ENCODE measurements around the gene XRCC1.
A peak's percentile ranks its signal among the peaks of the same experiment; 100 is the strongest.
"Not testable (repeated sequence)": the region's sequence is repeated elsewhere in the genome, so short reads cannot be mapped to it uniquely, and the experiment has no call there.

Gene XRCC1

DNA sequence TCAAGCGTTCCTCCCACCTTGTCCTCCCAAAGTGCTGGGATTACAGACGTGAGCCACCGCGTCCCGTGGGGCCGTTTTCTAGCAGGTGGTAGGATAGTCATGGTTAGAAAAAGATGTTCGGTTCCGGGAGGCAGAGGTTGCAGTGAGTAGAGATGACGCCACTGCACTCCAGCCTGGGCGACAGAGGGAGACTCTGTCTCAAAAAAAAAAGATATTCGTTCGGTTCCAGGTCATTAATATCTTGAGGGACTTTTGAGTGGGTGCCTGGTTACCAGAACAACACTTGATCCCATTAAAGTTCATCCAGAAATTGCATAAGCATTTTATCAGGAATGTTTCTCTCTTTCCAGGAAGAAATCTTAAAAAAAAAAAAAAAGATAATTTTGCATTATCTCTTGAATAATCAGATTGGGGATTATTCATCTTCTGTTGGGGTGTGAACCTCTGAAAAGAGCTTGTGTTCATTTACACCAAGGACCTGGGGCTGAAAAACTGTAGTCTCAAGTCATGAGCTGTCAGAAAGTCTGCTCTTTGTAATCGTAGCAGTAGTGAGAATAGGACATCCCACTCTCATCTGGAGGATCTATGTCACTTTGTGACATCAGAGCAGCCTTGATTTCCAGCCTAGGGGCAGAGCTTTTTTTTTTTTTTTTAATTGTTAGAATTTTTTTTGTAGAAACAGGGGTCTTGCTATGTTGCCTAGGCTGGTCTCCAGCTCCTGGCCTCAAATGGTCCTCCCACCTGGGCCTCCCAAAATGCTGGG, 47.3 kb downstream of the XRCC1 start:
- Mint-ChIP-seq H3K27ac (peak overlapping the region in 1 of 2 donors; percentile 40), H3K4me1 (peaks cover 39% of the 10 kb centered on the region), H3K4me3 (peak overlapping the region; percentile 41 to 84), H3K27me3 (no peaks in the 10 kb centered on the region), H3K9me3 (no peaks in the 10 kb centered on the region)
- DNase-seq (no peak), ATAC-seq (no peak)

DNA sequence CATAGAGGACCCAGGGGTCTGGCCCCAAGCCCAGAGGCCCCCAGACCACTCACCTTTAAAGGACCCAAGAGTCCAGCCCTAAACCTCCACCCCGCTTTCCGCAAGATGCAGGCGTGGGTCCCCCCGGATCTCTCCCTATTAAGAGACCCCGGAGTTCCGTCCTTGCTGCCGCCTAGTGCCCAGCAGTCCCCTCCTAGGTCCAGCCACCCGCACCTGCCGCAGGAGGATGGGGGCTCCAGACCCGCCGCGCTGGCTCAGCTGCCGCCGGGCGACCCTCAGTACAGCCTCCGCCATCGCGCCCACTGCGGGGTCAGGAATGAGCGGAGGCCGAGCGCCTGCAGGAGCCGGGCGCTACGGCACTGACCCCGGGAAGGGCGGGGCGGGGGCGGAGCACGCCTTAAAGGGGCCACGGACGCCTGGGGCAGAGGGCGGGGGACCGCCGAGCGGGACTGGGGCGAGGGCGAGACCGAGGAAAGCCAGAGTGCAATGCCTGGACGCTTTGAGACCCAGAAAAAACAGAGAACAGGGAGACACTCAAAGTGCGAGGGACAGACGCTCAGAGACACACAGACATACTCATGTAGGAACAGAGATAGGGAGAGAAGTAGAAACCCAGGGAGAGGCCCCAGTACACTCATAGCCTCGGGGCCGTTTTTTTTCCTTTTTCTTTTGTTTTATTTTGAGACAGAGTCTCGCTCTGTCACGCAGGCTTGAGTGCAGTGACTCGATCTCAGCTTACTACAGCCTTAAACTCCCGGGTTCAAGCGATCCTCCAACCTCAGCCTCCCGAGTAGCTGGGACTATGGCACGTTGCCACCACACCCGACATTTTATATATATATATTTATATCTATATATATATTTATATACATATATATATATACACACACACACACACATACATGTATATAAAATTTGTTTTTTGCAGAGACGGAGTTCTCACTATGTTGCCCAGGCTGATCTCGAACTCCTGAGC, 48.2 kb downstream of the XRCC1 start, which contains the start of gene ETHE1:
Gene ETHE1, minus strand, starts transcription at position 318 of the 976 bp plus-strand sequence. Its CDS starts 24 bp downstream, at position 294.
- peak; percentile 87 for ATAC-seq
- Mint-ChIP-seq H3K4me3 (peak within 1 kb of the TSS; percentile 84 to 97), H3K9me3 (no peaks in the 10 kb centered on the region), H3K4me1 (peaks cover 36% of the 10 kb centered on the region), H3K27ac (peak within 1 kb of the TSS; percentile 94 to 95), H3K27me3 (no peaks in the 10 kb centered on the region)
- peak; percentile 83 for DNase-seq

DNA sequence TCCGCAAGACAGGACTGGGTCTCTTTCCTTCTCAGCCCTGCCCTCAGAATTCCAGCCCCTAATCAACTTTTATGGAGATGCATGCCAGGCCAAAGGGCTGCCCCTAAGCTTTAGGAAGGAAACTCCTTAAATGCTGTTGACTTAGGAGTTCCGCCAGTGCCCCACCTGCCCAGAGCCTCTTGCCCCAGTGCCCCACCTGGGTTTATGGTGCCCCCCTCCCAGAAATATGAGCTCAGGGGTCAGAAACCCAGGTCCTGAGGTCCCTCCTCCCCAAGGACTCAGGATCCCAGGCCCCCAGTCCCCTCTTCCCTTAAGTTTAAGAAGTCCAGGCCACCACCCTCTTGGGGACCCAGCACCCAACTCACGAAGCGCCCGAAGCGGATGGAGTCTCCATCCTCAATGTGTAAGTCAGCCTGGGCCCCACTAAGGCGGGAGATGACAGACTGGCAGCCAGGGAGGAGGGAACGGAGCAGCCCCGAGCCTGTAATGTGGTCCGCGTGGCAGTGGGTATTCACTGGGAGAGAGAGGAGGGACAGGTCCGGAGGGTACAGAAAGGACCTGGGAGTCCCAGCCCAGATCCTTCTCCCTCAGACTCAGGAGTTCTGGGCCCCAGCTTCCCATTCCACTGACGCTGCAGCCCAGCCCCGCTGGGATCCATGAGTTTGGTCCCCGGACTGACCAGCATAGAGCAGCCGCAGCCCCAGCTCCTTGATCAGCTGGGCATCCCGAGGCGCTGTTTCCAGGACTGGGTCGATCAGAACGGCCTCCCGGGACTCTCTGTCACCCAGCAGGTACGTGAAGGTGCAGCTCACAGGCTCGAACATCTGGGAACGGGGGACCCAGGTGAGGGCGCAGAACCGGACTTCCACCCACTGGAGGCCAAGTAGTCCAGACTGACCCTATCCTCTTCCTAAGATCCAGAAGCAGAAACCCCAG, 49.2 kb downstream of the XRCC1 start:
- peak in 1 of 2 donors; percentile 39 for DNase-seq
- H3K4me3 Mint-ChIP-seq = peak overlapping the region; percentile 84 to 97
- H3K27ac Mint-ChIP-seq = peak overlapping the region; percentile 94 to 95
- ATAC-seq = peak; percentile 39
- H3K4me1 Mint-ChIP-seq = peaks cover 35% of the 10 kb centered on the region
- no peaks in the 10 kb centered on the region for H3K9me3 Mint-ChIP-seq
- no peaks in the 10 kb centered on the region for H3K27me3 Mint-ChIP-seq

DNA sequence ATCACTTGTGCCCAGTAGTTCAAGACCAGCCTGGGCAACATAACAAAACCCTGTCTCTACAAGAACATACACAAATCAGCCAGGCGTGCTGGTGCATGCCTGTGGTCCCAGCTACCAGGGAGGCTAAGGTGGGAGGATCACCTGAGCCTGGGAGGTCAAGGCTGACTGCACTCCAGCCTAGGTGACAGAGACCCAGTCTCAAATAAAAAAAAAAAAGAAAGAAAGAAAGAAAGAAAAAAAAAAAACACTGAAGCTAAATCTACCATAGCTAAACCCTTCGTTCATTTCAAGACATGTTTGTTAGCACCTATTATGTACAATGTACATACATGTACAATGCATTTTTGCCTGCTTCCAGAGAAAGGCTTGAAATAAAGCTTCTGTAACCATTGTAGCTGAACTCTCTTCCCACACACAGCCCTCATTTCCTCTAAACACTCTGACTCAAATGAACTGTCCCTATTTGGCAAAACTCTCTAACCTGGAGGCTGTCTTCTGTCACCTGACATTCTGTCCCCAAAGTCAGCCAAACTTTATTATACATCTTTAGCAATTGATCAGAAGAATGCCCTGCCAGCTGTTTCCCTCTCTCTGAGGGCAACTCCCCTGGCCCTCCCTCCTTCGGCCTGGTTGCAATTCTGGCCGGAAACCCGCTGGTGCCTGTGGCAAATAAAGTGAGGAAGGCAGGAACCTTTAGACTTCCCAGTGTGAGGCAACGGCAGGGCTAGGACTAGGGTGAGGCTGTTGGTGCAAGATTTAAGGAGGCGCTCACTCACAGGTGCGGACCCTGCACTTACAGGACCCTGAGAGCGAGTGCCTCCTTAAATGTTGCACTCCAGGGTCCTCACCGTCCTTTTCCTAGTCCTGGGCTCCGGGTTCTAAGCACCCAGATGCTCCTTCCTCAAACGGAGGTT, 50.1 kb downstream of the XRCC1 start:
- DNase-seq (peak; percentile 38 to 41), ATAC-seq (peak; percentile 66)
- Mint-ChIP-seq H3K4me1 (peaks cover 35% of the 10 kb centered on the region), H3K4me3 (peak overlapping the region; percentile 84 to 97), H3K27ac (peak overlapping the region; percentile 94 to 97), H3K9me3 (no peaks in the 10 kb centered on the region), H3K27me3 (no peaks in the 10 kb centered on the region)

DNA sequence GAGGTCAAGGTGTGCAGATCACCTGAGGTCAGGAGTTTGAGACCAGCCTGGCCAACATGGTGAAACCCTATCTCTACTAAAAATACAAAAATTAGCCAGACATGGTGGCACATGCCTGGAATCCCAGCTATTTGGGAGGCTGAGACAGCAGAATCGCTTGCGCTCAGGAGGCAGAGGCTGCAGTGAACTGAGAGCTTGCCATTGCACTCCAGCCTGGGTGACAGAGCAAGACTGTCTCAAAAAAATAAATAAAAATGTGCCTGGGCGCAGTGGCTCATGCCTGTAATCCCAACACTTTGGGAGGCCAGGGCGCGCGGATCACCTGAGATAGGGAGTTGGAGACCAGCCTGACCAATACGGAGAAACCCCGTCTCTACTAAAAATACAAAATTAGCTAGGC, 51.6 kb downstream of the XRCC1 start:
- not testable (repeated sequence) for H3K27me3 Mint-ChIP-seq, DNase-seq, H3K4me3 Mint-ChIP-seq, ATAC-seq, H3K27ac Mint-ChIP-seq, H3K9me3 Mint-ChIP-seq
- H3K4me1 Mint-ChIP-seq = peaks cover 42% of the 10 kb centered on the region

DNA sequence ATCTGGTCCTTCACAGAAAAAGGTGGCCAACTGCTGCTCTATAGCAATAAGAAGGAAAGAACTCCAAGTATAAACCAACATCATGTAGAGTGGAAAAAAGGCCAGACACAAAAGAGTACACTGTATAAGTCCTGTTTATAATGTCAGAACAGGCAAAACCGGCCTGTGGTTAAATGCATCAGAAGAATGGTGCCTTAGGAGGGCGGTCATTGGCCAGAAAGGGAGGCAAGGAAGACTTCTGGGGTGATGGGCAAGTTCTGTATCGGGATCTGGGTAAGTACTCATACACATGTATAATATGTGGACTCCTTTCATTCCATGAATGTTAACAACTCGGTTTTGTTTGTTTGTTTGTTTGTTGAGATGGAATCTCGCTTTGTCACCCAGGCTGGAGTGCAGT, 52.4 kb downstream of the XRCC1 start:
- Mint-ChIP-seq H3K4me3 (no peak overlapping the region), H3K9me3 (no peaks in the 10 kb centered on the region), H3K27ac (no peak overlapping the region), H3K4me1 (peaks cover 38% of the 10 kb centered on the region), H3K27me3 (no peaks in the 10 kb centered on the region)
- ATAC-seq = no peak
- no peak for DNase-seq

DNA sequence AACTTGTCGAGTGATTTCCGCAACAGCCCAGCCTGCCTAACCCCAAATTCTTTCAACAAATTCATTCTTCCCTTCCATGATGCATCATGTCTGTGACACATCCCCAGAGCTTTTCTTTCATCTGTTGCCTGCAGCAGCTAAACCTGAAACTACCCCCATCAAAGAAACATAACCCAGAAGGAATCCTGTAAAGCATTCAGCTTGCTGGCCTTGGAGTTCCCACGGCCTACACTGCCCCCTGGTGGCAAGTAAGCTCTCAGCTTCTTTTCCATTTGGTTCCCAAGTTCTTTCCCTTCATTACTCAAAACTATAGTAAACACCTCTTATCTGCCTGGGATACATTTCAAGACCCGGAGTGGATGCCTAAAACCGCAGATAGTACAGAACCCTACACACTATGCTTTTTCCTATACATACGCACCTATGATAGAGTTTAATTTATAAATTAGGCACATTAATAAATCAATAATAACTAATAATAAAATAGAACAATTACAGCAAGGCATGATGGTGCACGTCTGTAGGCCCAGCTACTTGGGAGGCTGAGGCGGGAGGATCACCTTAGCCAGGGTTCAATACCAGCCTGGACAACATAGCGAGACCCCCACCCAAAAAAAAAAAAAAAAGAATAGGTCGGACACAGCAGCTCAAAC, 55.8 kb downstream of the XRCC1 start:
- no peak overlapping the region for H3K4me3 Mint-ChIP-seq
- peaks cover 19% of the 10 kb centered on the region for H3K4me1 Mint-ChIP-seq
- ATAC-seq = peak; percentile 81

DNA sequence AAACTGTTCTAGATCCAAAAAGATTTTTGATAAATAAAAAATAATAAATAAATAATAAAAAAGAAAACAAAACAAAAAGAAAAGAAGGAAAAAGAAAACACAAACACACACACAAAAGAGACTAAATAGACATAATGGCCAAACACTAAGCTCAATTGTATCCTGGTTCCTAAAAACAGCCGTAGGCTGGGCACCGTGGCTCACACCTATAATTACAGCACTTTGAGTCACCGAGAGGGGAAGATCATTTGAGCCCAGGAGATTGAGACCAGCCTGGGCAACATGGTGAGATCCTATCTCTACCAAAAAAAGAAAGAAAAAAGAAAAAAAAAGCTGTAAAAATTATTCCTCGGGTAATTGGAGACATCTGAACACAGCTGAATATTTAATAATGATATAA, 57.3 kb downstream of the XRCC1 start:
- H3K27ac Mint-ChIP-seq = no peak overlapping the region
- ATAC-seq = no peak
- H3K4me3 Mint-ChIP-seq = no peak overlapping the region

More for the DNA sequence above, 55.8 kb downstream of the XRCC1 start:
- no peaks in the 10 kb centered on the region for H3K27me3 Mint-ChIP-seq
- peak; percentile 65 to 72 for DNase-seq
- H3K9me3 Mint-ChIP-seq = no peaks in the 10 kb centered on the region
- no peak overlapping the region for H3K27ac Mint-ChIP-seq

DNA sequence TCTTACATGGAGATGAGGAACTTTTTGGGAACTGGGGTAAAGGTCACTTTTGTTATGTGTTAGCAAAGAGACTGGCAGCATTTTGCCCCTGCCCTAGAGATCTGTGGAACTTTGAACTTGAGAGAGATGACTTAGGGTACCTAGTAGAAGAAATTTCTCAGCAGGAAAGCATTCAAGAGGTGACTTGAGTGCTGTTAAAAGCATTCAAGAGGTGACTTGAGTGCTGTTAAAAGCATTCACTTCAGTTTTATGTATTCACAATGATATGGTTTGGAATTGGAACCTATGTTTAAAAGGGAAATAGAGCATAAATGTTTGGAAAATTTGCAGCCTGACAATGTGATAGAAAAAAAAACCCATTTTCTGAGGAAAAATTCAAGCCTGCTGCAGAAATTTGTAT, 62.9 kb downstream of the XRCC1 start:
- not testable (repeated sequence) for H3K27ac Mint-ChIP-seq, H3K9me3 Mint-ChIP-seq, ATAC-seq, H3K4me1 Mint-ChIP-seq, H3K4me3 Mint-ChIP-seq, DNase-seq, H3K27me3 Mint-ChIP-seq

More for the DNA sequence above, 57.3 kb downstream of the XRCC1 start:
- Mint-ChIP-seq H3K9me3 (no peaks in the 10 kb centered on the region), H3K27me3 (no peaks in the 10 kb centered on the region), H3K4me1 (peaks cover 12% of the 10 kb centered on the region)
- no peak for DNase-seq

DNA sequence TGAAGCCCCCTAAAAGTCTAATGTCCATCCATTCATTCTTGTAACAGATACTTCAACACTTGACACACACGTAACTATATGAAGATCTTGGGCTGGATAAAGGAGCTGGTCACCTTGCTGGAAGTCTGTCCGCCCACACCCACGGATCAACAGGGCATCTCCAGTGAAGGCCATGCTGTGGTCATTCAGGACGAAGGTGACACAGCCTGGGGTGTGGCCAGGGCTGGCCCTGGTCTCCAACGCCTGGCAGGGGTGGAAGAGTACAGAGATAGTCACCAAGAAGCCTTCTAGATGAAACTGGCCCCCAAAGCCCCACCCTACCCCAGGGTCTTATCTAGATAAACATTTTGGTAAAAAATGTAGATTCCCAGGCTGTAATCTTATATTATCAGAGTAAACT, 64.0 kb downstream of the XRCC1 start:
- no peak overlapping the region for H3K27ac Mint-ChIP-seq
- H3K4me1 Mint-ChIP-seq = no peaks in the 10 kb centered on the region
- no peak for DNase-seq
- ATAC-seq = no peak
- H3K27me3 Mint-ChIP-seq = no peaks in the 10 kb centered on the region
- H3K4me3 Mint-ChIP-seq = no peak overlapping the region
- H3K9me3 Mint-ChIP-seq = no peaks in the 10 kb centered on the region

DNA sequence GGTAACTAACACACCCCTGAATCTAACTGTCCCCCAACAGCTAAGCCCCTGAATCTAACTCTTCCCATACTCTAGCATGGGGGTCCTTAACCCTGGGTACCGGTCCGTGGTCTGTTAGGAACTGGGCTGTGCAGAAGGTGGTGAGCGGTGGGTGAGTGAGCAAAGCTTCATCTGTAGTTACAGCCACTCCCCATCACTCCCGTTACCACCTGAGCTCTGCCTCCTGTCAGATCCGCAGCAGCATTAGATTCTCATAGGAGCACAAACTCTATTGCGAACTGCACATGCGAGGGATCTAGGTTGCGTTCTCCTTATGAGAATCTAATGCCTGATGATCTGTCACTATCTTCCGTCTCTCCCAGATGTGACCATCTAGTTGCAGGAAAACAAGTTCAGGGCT, 64.6 kb downstream of the XRCC1 start:
- Mint-ChIP-seq H3K4me1 (no peaks in the 10 kb centered on the region), H3K9me3 (no peaks in the 10 kb centered on the region), H3K27ac (no peak overlapping the region), H3K27me3 (no peaks in the 10 kb centered on the region), H3K4me3 (no peak overlapping the region)
- DNase-seq (no peak), ATAC-seq (no peak)

DNA sequence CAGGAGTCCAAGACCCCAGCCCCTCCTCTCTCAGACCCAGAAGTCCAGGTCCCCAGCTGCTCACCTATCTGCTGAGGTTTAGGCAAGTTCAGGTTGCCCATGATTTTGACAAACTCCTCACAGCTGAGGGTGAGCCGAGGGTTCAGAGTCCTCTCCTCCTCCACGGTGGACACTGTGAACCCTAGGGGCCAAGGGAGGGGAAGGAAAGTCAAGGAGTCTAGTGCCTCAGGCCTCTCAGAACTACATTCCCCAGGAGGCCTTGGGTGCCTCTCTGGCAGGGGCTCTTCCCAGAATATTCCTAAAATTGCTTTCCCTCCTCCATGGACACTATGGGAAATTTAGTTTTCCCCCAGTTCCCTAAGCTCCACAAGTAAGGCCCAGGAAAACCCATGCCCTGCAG, 67.4 kb downstream of the XRCC1 start:
- Mint-ChIP-seq H3K4me3 (no peak overlapping the region), H3K27ac (peak overlapping the region in 1 of 2 donors; percentile 60), H3K27me3 (no peaks in the 10 kb centered on the region), H3K4me1 (peaks cover 22% of the 10 kb centered on the region), H3K9me3 (no peaks in the 10 kb centered on the region)
- DNase-seq = no peak
- no peak for ATAC-seq

DNA sequence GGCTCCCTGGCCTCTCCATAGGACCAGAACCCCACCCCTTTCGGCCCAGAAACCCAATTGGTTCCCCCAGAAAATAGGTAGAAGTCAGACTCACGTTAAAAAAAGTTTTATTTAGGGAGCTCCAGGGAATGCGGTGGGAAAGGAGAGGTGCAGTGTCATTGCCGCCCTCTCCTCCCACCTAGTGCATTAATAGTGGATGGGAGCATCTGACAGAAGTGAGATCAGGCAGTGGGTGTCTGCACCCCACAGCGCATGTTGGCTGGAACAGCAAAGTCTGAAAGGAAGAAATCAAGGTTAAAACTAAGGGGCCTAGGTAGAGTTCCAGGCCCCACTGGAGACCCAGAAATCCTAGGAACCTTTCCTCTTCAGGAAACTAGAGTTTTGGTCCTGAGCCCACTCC, 68.7 kb downstream of the XRCC1 start:
- DNase-seq = no peak
- no peaks in the 10 kb centered on the region for H3K9me3 Mint-ChIP-seq
- no peak overlapping the region for H3K27ac Mint-ChIP-seq
- no peak overlapping the region for H3K4me3 Mint-ChIP-seq
- H3K4me1 Mint-ChIP-seq = peaks cover 30% of the 10 kb centered on the region
- no peak for ATAC-seq
- no peaks in the 10 kb centered on the region for H3K27me3 Mint-ChIP-seq

DNA sequence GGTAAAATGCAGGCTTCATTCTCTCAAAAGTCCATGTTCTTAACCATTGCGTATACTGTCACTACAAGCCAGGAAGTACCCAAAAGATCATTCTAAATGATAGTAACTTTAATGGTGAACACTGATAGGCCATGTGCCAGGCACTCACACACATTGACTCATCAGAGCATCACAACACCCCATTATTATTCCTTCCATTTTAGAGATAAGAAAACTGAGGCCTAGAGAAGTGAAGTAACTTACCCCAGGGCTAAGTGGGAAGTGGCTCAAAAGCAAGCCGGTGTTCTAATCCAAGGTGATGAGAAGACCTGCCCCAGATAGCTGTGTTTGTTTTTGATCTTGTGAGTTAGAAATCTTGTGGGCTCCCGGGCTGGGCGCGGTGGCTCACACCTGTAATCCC, 69.4 kb downstream of the XRCC1 start:
- no peak for ATAC-seq
- peaks cover 30% of the 10 kb centered on the region for H3K4me1 Mint-ChIP-seq
- no peaks in the 10 kb centered on the region for H3K9me3 Mint-ChIP-seq
- H3K27me3 Mint-ChIP-seq = no peaks in the 10 kb centered on the region
- no peak for DNase-seq
- no peak overlapping the region for H3K27ac Mint-ChIP-seq
- peak overlapping the region in 1 of 2 donors; percentile 22 for H3K4me3 Mint-ChIP-seq

Data from stimulated activated naive CD8-positive, alpha-beta T cell treated with anti-CD3 and anti-CD28 coated beads, Interleukin-15, amount 100 ng/mL, for 72 hours (primary cell).